ENCODE results near the gene NSUN2.

DNA sequence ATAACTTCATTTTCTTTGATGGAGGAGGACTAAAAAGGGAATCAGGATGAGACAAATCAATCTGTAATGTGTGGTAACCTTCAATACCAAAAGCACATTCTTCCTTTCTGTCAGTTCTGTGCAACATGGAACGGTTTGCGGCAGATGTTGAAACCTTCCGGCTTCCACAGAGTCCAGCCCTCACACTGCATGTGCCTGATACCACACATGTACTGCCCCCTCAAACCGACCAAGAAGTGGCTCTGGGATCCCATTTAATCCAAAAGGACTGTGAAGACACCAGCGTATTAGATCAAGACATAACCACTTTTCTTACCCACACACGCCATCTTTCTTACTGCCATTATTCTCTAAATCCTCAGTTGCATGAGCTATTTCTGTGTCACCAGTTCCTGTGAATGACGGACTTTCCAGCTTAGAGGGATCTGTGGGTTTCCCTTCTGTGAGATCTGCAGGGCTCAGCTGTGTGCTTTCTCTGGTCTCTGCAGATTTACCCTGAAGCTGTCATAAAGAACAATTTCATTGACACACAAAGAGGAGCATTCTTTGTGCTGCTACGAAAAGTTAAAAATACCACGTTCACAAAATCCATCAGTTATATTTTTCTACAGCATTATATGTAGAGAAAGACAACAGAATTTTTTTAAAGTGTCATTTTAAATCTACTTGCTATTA lies 25.8 kb downstream of the NSUN2 start:
- TF ChIP-seq, protein P1, sequence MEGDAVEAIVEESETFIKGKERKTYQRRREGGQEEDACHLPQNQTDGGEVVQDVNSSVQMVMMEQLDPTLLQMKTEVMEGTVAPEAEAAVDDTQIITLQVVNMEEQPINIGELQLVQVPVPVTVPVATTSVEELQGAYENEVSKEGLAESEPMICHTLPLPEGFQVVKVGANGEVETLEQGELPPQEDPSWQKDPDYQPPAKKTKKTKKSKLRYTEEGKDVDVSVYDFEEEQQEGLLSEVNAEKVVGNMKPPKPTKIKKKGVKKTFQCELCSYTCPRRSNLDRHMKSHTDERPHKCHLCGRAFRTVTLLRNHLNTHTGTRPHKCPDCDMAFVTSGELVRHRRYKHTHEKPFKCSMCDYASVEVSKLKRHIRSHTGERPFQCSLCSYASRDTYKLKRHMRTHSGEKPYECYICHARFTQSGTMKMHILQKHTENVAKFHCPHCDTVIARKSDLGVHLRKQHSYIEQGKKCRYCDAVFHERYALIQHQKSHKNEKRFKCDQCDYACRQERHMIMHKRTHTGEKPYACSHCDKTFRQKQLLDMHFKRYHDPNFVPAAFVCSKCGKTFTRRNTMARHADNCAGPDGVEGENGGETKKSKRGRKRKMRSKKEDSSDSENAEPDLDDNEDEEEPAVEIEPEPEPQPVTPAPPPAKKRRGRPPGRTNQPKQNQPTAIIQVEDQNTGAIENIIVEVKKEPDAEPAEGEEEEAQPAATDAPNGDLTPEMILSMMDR (IDR thresholded peaks at IDR 0.05): no peak
- no peak for TF ChIP-seq POLR2A (IDR thresholded peaks at IDR 0.05)
